HG03175 (cell line): ENCODE measurements around the gene MTHFD2.
"Not testable (repeated sequence)": the region's sequence is repeated elsewhere in the genome, so short reads cannot be mapped to it uniquely, and the experiment has no call there.

ENCODE experiments used
- ATAC-seq: cut with Tn5 transposase; IDR thresholded peaks from one replicate; pipeline ENCODE4 v1.9.1; 2021; ENCODE audit warnings: mild to moderate bottlenecking, moderate library complexity; ENCODE audit not compliant: unreplicated experiment

The MTHFD2 gene

DNA sequence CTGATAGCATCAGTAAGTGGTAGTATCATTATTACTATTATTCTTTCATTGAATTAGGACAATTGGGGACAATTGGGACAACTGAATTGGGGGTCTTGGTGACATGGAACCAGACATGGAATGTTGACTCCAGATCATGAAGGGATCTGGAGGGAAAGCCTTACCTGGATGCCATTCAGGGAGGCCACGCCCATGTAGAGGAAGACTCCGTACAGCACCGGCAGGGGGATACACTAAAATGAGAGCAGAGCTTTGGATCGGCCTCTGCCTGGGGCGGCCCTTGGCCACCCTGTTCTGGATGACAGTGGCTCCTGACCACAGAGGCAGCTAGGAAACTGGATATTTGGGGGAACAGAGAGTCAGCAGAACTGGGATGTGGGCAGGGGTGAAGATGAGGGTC is 29.2 kb downstream of the MTHFD2 start:
- ATAC-seq: no peak

DNA sequence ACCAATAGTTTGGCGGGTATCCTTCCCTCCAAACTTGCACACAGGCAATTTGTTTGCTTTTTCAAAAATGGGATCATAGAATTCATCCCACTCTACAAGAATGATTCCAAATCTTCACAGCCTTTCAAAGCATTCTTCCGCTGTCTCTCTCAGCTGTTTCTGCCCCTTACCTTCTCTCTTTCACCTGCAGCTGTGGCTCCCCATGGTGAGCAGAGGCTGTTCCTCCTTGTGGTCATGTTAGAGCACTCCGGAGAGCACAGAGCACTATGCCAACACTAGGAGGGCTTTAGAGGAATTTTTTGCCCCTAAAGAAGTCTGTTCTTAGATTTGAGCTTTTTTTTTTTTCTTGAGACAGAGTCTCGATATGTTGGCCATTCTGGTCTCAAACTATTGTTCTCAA is 30.4 kb downstream of the MTHFD2 start:
- ATAC-seq: no peak

DNA sequence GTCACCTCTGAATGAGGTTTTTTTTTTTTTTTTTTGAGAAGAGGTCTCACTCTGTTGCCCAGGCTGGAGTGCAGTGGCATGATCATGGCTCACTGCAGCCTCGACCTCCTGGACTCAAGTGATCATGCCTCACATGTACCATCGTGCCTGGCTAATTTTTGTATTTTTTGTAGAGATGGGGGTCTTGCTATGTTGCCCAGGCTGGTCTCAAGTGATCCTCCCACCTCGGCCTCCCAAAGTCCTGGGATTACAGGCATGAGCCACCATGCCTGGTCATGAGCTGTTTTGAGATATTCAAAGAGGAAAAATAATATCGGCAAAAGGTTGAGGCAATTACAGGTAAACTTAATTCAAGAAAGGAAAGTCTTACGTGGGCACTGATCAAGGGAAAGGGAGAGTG is 31.4 kb downstream of the MTHFD2 start:
- ATAC-seq: not testable (repeated sequence)

DNA sequence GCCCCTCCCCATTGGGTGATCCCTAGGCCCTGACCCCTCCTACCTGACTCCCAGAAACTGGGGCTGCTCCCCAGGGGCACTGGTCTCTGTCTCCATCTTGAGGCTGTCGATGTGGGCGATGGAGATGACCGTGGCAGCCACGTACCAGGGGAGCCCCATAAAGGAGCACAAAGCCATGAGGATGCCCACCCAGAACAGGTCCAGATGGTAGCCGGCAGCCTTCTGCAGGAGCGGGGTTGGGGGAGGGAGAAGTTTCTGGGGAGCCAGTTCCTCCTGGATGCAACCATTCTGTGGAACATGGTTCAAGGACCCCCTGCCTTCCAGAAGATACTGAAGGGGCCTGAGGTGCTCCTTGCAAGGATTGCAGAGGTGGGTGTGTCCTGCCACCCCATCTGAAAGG is 34.0 kb downstream of the MTHFD2 start:
- ATAC-seq: no peak

DNA sequence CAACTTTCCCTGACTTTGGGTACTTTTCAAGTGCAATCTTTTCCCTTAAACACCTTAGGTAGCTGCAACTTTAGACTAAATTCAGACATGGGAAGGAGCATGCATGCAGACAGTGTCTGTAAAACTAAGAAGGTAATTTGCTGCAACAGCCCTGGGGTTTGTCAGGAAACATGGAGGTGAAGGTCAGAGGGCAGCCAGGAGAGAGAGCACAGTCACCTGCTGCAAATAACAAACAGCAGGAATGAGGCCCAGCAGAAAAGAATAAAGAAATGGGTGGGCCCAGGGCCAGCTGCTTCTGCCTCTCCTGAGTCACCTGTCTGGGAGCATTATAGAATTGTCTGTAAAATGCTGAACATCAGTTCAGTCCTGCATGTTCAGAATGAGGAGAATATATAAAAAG is 35.2 kb downstream of the MTHFD2 start:
- ATAC-seq: no peak

DNA sequence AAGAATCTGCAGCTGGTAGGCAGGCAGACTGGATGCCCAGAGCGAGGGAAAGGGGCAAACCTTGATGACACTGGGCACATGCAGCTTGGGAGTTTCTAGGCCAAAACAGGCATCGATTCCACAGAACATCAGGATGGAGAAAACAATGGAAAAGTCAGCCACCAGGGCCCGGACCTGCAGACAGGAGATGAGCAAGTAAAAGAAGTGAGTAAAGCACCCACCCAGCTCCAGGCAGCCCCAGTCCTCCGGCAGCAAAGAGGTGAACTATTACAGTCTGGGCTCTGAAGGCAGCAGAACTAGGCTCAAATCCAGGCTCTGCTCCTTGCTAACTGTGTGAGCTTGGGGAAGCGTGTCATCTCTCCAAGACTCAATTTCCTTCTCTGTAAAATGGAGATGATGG is 36.6 kb downstream of the MTHFD2 start:
- ATAC-seq: no peak

DNA sequence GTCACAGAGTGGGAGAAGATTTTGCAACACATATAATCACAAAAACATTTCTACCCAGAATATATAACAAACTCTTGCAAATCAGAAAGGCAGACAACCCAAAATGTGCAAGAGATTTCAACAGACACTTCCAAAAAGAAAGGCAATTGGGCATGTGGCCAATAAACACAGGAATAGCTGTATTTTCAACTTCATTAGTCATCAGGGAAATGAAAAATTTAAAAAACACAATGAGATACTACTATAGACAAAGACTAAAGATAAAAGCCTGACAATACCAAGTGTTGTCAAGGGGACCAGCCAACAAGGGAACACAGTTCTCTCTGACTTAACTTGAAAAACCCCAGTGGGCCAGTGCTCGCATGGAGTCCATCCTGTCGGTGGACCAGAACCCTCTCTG is 40.5 kb downstream of the MTHFD2 start:
- no peak for ATAC-seq

DNA sequence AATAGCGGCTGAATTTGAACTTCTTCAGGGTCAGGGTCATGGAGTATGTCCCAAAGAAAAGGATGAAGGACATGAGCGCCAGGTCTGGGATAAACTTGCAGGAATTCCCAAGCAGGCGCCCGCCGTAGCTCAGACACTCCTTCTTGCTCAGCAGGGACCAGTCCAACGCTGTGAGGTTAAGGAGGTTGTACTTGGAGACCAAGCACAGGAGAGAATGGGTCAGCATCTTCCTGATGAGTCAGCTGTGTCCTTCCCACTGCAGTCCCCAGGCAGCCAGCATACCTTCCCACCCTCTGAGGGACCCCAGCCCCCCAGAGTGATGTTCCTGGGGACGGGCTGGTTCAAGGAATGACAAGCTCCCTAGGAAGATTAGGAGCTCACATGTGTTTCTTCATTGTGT is 40.9 kb downstream of the MTHFD2 start:
- no peak for ATAC-seq

DNA sequence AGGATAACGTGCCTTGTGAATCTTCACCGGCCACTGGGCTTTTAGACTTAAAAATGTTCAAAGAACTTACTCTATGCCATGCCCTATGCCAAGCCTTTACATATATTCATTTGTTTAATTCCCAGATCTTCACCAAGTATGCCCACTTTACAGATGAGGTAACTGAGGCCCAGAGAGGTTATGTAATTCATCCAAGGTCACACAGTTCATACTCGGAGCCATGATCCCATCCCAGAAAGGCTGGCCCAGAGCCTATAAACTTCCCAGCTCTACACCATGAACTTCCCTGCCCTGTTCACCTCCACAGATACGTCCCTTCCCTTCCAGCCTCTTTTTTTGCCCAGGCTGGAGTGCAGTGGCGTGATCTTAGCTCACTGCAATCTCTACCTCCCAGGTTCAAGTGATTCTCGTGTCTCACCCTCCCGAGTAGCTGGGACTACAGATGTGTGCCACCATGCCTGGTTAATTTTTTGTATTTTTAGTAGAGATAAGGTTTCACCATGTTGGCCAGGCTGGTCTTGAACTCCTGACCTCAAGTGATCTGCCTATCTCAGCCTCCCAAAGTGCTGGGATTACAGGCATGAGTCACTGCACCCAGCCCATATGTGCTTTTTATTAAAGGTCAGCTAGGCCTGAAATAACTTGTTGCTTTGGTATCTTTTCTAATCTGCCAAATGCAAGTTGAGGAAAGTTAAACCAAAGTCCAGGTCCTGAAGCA is 44.1 kb downstream of the MTHFD2 start:
- no peak for ATAC-seq

DNA sequence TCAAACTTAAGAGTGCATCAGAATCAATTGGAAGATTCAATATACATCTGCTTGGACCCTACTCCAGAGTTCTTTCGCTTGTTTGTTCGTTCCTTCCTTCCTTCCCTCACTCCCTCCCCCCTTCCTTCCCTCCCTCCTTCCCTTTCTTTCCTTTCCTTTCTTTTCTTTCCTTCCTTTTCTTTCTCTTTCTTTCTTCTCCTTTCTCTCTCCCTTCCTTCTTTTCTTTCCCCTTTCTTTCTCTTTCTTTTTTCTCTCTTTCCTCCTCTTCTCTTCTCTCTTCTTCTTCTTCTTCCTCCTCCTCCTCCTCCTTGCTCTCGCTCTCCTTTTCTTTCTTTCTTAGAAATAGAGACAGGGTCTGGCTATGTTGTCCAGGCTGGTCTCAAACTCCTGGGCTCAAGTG is 45.9 kb downstream of the MTHFD2 start:
- no peak for ATAC-seq

DNA sequence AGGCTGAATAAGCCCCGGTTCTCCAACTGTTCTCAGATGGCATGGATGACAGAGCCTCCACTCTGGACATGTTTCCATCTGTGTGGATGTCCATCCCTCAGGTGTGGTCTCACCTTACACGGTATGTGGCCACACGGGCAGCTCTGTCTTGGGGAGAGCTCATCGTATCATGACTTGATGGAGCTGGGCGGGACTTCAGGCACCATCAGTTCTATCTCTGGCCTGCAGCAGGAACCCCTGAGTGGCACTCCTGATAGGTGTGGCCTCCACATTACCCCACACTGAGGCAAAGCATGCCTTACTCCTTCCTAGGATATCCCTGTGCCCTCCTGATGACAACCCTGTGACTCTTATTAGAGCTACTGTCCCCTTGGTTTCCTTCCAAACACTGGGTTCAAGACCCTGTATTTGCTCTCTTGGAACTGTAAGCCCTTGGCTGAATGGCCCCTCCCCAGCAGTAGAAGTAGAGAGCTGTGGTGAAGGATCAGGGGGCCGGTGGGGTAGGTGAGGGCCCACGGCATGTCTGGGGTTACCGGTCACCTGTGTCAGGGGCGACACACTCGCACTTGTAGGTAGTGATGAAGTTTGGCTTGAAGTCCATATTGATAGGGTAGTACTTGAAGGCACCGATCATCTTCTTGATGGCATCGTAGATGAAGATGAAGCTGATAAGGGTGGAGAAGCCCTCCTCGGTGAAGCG is 48.2 kb downstream of the MTHFD2 start:
- ATAC-seq: no peak

DNA sequence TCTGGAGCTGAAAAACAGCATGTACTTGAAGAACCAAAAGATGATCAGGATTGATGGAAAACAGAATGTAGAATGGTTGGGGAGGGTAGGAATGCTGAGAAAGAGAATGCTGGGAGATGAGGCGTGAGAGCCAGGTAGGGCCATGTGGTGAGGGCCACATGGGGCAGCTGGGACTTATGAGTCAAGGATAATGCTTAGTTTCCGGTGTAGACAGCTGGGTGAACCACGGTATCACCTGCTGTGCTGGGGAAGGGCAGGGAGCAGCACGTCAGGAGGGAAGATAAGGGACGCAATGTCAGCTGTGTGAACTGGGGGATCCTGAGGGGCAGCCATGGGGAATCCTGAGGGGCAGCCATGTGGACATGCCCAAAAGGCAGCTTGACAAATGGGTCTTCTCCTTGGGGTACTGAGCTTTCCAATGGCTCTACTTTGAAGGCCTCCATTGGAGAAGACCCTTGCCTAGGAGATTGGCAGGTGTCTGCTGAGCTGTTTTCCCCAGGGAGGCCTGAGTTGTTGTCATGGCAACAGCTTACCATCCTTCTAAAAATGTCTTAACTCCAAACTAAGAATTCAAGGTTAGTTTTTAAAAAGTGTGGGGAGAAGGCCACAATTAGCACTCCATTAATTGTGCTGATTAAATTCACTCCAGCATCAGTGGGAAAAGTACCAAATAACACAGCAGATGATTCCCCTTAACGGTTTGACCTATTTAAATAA is 51.1 kb downstream of the MTHFD2 start:
- no peak for ATAC-seq

DNA sequence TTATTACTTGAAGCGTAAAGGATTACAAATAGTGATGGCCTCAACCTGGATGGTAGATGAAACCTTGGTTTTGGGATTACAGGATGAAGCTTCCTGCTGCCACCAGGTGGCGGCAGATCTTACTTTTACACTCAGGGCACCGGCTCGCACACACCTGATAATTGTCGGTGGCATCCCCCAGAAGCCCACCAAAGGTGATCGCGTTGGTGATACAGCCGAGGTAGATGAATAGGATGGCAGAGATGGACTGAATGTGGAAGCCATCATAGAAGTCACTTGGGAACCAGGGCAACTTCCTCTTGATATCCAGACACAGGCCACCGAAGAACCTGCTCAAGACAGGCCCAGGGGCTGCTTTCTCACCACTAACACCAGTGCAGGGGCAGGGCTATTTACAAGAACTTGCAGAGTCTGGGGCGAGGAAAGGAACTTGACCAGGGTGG is 51.8 kb downstream of the MTHFD2 start:
- ATAC-seq: no peak

DNA sequence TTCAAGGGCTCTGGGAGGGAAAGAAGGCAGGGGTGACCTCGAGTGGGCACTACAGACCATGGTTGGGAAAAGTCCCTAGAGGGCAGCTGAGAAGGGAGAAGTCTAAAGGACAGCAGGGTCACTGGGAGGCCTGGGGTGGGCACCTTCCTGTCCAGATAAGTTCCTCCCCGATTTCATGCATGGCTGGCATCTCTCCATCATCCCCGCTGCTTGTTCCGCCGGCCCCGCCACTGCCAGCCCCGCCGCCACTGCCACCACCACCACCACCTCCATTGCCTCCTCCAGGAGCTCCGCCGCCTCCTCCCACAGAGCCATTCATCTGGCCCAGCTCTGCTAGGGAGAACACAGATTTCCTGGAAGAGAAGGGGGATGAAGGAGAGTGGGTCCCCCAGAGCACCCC is 53.6 kb downstream of the MTHFD2 start:
- ATAC-seq: no peak

DNA sequence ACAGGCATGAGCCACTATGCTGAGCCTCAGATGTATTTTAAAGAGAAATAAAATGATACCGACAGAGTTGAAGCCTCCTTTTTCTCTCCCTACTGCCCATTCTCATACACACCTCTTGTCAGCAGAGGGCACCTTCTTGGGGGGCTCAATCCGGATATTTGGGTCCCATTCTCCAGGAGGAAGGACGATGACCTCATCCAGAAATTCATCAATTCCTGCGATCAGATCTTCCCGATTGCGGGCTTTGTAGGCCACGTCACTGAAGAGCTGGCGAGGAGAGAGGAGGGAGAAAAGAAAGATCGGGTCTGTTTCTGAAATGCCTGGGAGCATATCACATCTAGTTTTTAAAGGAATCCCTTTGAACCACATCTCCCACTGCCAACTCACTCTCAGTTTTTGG is 54.4 kb downstream of the MTHFD2 start:
- no peak for ATAC-seq

DNA sequence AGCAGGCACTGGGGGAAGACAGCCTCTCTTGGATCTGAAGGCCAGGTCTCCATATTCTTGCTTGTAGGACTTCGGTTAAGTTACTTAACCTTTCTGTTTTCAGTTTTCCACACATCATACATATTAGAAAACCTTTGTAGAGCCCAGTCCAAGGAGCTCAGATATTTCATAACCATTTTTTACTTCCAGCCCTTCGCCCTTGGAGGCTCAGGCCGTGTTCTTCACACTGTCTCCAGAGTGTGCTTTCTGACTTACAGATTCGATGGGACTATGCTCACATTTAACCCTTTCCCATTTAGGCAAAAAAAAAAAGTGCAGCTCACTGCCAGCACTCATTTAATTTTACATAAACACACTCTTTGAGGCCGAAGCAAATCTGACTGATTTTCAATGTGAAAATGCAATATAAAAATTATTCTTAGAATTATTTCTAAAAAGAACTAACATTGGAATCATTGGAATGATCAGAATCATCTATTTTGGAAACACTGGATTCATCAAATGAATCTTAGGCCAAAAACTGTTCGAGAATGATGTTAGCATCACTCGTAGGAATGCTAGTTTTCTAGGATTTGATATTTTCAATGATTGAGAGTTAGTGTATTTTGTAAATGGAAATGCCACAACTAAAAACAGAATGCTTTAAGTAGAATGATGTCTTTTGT is 55.0 kb downstream of the MTHFD2 start:
- no peak for ATAC-seq

DNA sequence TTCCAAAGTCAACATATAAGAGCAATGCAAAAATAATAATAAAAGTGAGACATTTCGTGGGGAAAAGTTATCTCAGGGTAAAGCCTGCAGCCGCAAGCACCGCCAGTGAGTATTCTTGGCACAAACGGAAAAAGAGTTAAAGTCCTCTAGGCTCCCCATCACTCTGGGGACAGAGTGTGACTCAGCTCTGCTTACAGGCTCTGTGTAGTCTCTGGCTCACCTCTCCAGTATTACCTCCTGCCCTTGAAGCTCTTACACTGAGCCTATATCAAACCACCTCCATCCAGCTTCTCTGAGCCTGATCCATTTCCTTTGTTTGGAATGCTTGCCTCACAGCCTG is 55.5 kb downstream of the MTHFD2 start:
- ATAC-seq: no peak

DNA sequence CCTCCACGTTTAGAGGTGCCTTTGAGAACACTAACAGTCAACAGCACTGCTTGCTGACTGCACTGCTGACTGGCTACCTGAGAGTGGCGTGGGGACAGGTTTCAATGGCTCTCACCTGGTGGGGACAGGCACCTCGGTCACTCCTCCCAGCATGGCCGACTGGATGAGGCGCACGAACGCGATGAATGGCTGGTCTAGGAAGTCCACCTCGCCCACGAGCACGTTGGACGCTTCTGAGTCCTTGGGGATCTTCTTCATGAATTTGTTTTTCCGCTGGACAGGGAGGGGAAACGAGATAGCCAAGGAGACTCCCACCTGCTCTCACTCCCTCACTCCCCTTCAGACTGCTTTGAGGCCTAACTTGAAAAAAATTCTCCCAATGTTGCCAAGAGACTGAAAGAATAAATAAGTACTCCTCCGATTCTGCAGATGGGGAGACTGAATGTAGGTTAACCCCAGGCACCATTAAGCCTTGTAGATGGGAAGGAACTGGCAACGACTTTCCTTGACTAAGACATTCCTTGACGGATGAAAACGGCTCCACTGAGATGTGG is 57.3 kb downstream of the MTHFD2 start:
- ATAC-seq: no peak

DNA sequence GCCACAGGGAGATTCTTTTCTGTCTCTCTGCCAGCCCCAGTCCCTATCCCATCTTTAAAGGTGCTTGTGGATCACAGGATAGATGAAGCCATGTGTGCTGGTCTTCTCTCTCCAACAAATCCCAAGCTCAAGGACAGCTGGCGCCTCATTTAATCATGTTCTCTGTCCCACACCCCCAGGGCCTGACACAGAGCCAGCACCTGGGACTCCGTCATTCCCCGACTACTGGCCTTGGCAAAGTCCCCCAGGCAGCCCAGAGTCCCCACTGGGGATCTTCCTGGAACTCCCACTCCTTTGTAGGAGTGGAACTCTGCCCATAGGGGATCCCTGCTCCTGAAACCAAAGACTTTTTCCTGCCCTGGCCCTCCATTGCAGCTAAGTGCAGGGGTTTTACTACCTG is 60.8 kb downstream of the MTHFD2 start:
- no peak for ATAC-seq

DNA sequence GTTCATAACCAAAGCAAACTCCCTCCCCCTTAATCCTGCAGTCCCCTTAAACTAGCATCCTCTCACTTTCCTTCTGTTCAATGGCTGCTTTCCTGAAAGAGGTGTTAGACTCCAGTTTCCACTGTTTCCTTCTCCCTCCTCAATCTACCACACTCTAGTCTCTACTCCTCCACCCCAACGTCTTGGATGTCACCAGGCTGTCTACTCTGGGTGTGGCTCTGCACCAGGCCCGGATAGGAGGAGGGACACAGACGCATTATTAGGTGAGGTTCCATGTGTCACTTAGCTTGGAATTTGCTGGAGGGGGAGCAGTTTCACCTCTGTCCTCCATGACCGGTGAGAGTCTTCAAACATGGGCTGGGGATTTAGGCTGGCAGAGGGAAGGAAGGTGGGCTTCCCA is 61.3 kb downstream of the MTHFD2 start:
- no peak for ATAC-seq

DNA sequence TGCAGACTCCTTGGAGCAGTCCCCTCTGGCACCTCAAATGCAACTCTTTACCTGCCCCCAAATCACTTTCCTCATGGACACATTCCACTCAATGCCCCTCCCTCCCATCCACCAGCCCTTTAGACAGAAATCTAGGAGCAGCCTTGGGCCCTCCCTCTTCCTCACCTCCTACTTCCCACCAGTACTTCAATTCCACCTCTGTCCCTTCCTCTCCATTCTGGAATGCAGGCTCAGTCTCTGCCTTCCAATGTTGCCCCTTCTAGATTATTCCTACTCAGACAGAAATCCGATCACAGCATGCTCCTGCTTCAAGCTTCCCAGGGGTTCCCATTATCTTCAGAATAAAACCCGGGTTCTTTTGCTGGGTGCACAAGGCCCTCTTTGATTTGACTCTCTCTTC is 62.1 kb downstream of the MTHFD2 start:
- no peak for ATAC-seq
